ENCODE results near the gene MMP24OS. TPM values are rescaled to one million over a fixed set of nuclear protein-coding genes. Genes with fewer than 3 reads are reported as not detected.

Gene MMP24OS
- total and polyA plus RNA-seq, 2 donors (not counting 3 experiments of a cell fraction or from before 2014, with no cell fraction given) = 35.1 to 55.6 TPM

GRCh38 chr20:35294293-35294685, 16.4 kb upstream of the MMP24OS start:
- Histone ChIP-seq H2AFZ (ENCODE audit: low read depth, low read length) (no peak overlapping the region), H3K9me1 (replicated peaks; ENCODE audit: control insufficient read depth, extremely low read depth, insufficient read depth, low read length) (no peaks in the 10 kb centered on the region), H3K27me3 (ENCODE audit: control insufficient read depth in 2 of 2, insufficient read depth in 2 of 2, low read length in 2 of 2) (peaks cover 0 to 2% of the 10 kb centered on the region in 2 experiments), H3K4me3 (replicated peaks in 1 of 3; ENCODE audit: insufficient read depth in 1 of 3, low read depth in 1 of 3, low read length in 3 of 3) (no peak overlapping the region), H3K4me2 (ENCODE audit: insufficient read depth, low read length) (no peak overlapping the region), H3K79me2 (ENCODE audit: control insufficient read depth, insufficient read depth, low read length) (no peaks in the 10 kb centered on the region), H3K9ac (replicated peaks; ENCODE audit: extremely low read depth, insufficient read depth, low read length) (no peak overlapping the region), H3K36me3 (ENCODE audit: control insufficient read depth in 2 of 2, extremely low read depth in 1 of 2, insufficient read depth in 2 of 2, low read length in 2 of 2) (no peaks in the 10 kb centered on the region), H3K9me3 (replicated peaks; ENCODE audit: control insufficient read depth, insufficient read depth, low read length) (no peaks in the 10 kb centered on the region), H3K27ac (ENCODE audit: insufficient read depth, low read depth, low read length) (no peak overlapping the region), H3K4me1 (ENCODE audit: control insufficient read depth, extremely low read depth, insufficient read depth, low read length) (peaks cover 5% of the 10 kb centered on the region), H4K20me1 (replicated peaks; ENCODE audit: control insufficient read depth, extremely low read depth, insufficient read depth, low read length) (no peaks in the 10 kb centered on the region)
- intact Hi-C loops (cut with micrococcal nuclease) = no loop called here
- ChIA-PET POLR2A (no interaction called here), CTCF (interaction anchor here (2.1 kb wide), 1 partner anchor 9 kb away, joined by 9 read pairs; no protein-coding TSS in a partner anchor)
- dilution Hi-C loops (cut with MboI; ENCODE audit: extremely low pct_ligation_motif_present, low sequenced_read_pairs) = no loop called here
- no peak for DNase-seq (ENCODE audit: low read depth, low spot score)
- TF ChIP-seq JUN (IDR thresholded peaks at IDR 0.05; ENCODE audit: borderline replicate concordance, insufficient read depth, insufficient read length, low read depth) = no peak
- no peak for TF ChIP-seq FOS (IDR thresholded peaks at IDR 0.05; ENCODE audit: borderline replicate concordance, insufficient read depth, low read length)
- no peak for TF ChIP-seq POLR2AphosphoS5 (IDR thresholded peaks at IDR 0.05; ENCODE audit: insufficient read depth, low read depth, low read length)
- no TSS peak for BruUV-seq (replicated peaks)
- FAIRE-seq = no peak

GRCh38 chr20:35293303-35294292, 15.7 kb upstream of the MMP24OS start:
- TF ChIP-seq CTCF (IDR thresholded peaks at IDR 0.05; ENCODE audit: extremely low read depth in 1 of 2, insufficient read depth in 1 of 2, low read depth in 1 of 2, low read length in 2 of 2) = no peak
- no peak for TF ChIP-seq POLR2A (IDR thresholded peaks at IDR 0.05; ENCODE audit: low read depth, low read length)
- TF ChIP-seq JUN (IDR thresholded peaks at IDR 0.05; ENCODE audit: borderline replicate concordance, insufficient read depth, insufficient read length, low read depth) = no peak
- TF ChIP-seq MAX (IDR thresholded peaks at IDR 0.05; ENCODE audit: insufficient read depth, insufficient read length) = no peak
- CTCF ChIA-PET = interaction anchor here (0.6 to 2.1 kb wide), 2 partner anchors 10 to 146 kb away, joined by 3 to 9 read pairs; no protein-coding TSS in a partner anchor
- no peaks in the 10 kb centered on the region for H3K9me3 ChIP-seq (replicated peaks; ENCODE audit: control insufficient read depth, insufficient read depth, low read length)
- no peaks in the 10 kb centered on the region for H3K36me3 ChIP-seq (ENCODE audit: control insufficient read depth in 2 of 2, extremely low read depth in 1 of 2, insufficient read depth in 2 of 2, low read length in 2 of 2)
- H3K4me3 ChIP-seq (replicated peaks in 1 of 3; ENCODE audit: insufficient read depth in 1 of 3, low read depth in 1 of 3, low read length in 3 of 3) = no peak overlapping the region
- no peak overlapping the region for H3K4me2 ChIP-seq (ENCODE audit: insufficient read depth, low read length)
- H3K9ac ChIP-seq (replicated peaks; ENCODE audit: extremely low read depth, insufficient read depth, low read length) = no peak overlapping the region
- DNase-seq (ENCODE audit: low read depth, low spot score) (no peak), FAIRE-seq (no peak)
- no peak overlapping the region for H3K27ac ChIP-seq (ENCODE audit: insufficient read depth, low read depth, low read length)
- BruUV-seq (replicated peaks) = no TSS peak
- H3K9me1 ChIP-seq (replicated peaks; ENCODE audit: control insufficient read depth, extremely low read depth, insufficient read depth, low read length) = no peaks in the 10 kb centered on the region
- POLR2A ChIA-PET = no interaction called here
- peaks cover 5% of the 10 kb centered on the region for H3K4me1 ChIP-seq (ENCODE audit: control insufficient read depth, extremely low read depth, insufficient read depth, low read length)
- H3K27me3 ChIP-seq (ENCODE audit: control insufficient read depth in 2 of 2, insufficient read depth in 2 of 2, low read length in 2 of 2) = peaks cover 0 to 2% of the 10 kb centered on the region in 2 experiments
- intact Hi-C loops (cut with micrococcal nuclease) = no loop called here
- dilution Hi-C loops (cut with MboI; ENCODE audit: extremely low pct_ligation_motif_present, low sequenced_read_pairs) = no loop called here
- no peaks in the 10 kb centered on the region for H4K20me1 ChIP-seq (replicated peaks; ENCODE audit: control insufficient read depth, extremely low read depth, insufficient read depth, low read length)
- H3K79me2 ChIP-seq (ENCODE audit: control insufficient read depth, insufficient read depth, low read length) = no peaks in the 10 kb centered on the region
- no peak overlapping the region for H2AFZ ChIP-seq (ENCODE audit: low read depth, low read length)
